ENCODE results near the gene ZNF302.

Gene ZNF302

DNA sequence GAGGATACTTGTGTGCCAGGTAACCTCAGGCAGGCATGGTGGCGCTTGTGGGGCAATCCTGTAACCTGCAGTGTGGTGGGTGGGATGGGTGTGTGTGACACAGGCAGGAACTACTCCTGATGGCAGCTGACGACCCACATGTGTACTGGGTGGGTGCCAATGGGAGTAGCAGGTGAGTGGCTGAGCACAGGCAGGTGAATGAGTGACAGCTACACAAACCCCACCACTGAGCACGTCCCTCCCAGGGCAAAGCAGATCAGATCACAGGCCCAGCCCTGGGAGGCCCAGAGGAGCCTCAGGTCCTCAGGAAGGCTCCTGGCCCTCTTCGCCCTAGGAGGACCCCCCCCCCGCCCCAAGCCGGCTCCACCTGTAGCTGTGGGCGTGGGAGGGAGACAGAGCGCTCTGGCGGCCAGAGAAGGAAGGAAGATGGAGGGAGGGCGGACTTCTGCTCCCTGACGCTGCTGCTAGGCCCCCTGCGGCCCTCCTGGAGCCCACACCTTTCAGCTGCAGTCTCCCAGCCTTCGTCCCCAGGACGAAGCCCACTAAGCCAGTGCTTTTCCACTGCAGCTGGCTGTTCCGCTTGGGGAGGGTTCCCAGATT lies 55.2 kb downstream of the ZNF302 start:
- no peak for DNase-seq (ENCODE audit: low read depth in 2 of 2)

DNA sequence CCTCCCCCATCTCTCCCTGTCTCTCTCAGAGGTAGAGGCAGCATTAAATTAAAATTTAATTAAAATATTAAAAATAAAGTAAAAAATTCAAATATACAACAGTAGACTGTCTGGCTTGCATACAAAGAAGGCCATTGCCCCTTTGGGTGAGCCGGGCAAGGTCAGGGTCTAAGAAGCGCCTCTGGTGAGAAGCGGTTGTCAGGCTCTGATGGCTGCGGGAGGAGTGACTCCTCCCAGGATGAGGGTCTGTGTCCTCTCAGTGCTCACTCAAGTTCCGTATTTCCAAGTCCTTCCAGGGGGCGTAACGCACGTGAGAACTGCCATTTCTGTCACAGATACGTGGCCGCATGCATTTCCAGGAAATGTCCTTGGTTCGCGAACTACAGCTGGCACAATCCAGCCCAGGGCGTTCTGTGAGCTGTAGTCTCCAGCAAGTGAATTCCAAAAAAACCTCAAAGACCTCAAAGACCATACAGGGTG lies 55.8 kb downstream of the ZNF302 start:
- peak in 1 of 2 donors; percentile 12 for DNase-seq (ENCODE audit: low read depth in 2 of 2)

DNA sequence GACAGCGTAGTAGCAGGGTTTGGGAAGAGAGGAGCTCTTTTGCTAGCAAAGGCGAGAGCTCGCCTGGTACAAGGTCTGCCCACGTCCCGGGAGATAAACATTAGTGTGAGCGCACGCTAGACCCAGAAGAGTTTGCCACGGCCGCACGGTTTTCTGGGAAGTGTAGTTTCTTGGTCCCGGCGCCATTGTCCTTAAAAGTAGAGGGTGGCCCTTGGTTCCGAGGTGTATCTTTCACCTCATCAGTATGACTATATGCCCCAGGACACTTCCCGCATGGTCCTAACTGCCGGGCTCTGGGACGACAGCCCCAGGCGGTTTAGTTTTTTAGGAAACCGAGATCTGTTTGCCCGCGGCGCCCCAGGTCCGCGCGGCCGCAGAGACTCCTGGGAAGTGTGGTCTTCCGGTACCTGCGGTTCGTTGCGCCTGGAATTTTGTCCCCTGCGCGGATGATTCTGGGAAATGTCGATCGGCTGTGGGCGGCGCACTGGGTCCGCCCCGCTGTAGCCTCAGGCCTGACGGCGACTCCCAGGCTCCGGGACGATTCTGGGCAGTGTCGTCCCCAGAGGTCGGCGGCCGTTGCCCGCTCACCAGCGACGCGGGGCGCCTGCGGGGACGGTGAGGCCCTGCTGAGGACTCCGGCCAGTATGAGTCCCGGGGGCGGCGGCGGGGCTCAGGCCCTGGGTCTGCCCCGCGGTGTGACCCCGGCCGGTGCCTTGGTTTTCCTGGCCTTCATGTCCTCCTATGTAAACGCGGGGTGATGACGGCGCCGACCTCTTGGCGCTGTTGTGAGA lies 56.5 kb downstream of the ZNF302 start, which contains the start of gene ZNF181:
Gene ZNF181, plus strand, starts transcription at position 498 of the 791 bp plus-strand sequence. CDS start 795 bp downstream, outside the sequence.
- peak; percentile 71 for DNase-seq (ENCODE audit: low read depth in 2 of 2)

DNA sequence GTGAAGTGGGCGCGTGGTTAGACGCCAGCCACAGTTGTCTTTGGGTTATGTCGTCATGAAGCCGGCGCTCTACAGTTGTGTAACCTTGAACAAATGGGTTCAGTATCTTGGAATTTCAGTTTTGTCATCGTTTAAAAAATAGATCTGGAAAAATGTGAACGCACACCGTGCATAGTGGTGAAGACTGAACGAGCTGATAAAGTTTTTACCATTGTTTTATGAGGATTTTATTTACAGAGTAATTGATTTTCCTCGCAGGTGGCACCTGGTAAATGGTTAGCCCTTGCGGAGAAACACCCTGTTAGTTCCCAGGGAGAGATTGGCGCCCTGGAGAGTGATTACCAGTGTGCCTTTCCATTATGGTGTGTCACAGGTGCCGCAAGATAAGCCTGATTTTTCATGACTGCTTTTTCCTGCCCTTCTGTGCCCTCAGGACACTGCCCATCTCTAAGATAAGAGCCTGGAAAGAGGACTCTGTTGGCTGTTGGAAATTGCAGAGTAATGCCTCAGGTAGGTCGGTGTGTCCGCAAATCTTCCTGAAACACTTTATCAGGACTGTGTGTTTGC lies 57.1 kb downstream of the ZNF302 start:
- DNase-seq (ENCODE audit: low read depth in 2 of 2): no peak

Data from stimulated activated CD8-positive, alpha-beta memory T cell treated with anti-CD3 and anti-CD28 coated beads, Interleukin-15, amount 100 ng/mL, for 48 hours (primary cell).